Activated T-helper 2 cell treated with anti-CD3 and anti-CD28 coated beads, Interferon-gamma antibody, Interleukin-2, Interleukin-4, amounts not matched to agents 10 μg/mL and 5 μg/mL and 100 μg/mL, durations not matched to agents 14 hours and 24 hours and 36 hours (primary cell): Measurements from ENCODE around the gene MRPL45. TPM values are rescaled to one million over a fixed set of nuclear protein-coding genes. Genes with fewer than 3 reads are reported as not detected.

Experiments used
- DNase-seq: peaks from one replicate; pipeline ENCODE4 v3.0.0; 2021; ENCODE audit warnings: low spot score
- H3K27ac Mint-ChIP-seq: one replicate; pipeline ENCODE4 v1.8.0; 2021; ENCODE audit warnings: mixed read lengths
- H3K27me3 Mint-ChIP-seq: one replicate; pipeline ENCODE4 v1.8.0; 2021; ENCODE audit warnings: low read depth, mixed read lengths
- H3K36me3 Mint-ChIP-seq: one replicate; pipeline ENCODE4 v1.8.0; 2021; ENCODE audit warnings: low read depth, mixed read lengths
- H3K4me1 Mint-ChIP-seq: one replicate; pipeline ENCODE4 v1.8.0; 2021; ENCODE audit warnings: low read depth, mixed read lengths
- H3K4me3 Mint-ChIP-seq: one replicate; pipeline ENCODE4 v1.8.0; 2021; ENCODE audit warnings: low read depth, mild to moderate bottlenecking, moderate library complexity, mixed read lengths
- H3K9me3 Mint-ChIP-seq: one replicate; pipeline ENCODE4 v1.8.0; 2021; ENCODE audit warnings: mixed read lengths
- intact Hi-C: fragments of 100-400 bp; cut with micrococcal nuclease; formaldehyde crosslinking; loops from one replicate; pipeline ENCODE4 v1.15.1; 2023
- total RNA-seq: library from RNA; stranded (reverse); gene quantifications from 2 replicates; pipeline ENCODE4 v1.2.3, GENCODE V29; 2022

MRPL45 gene
- total RNA-seq, 1 donor from 2014 or later: 43.5 TPM

- H3K4me3 Mint-ChIP-seq: no peak overlapping the region
- H3K4me1 Mint-ChIP-seq: peaks cover 2% of the 10 kb centered on the region
- intact Hi-C loops: no loop called here
- H3K27ac Mint-ChIP-seq: no peak overlapping the region
- H3K27me3 Mint-ChIP-seq: peaks cover 2% of the 10 kb centered on the region
- H3K36me3 Mint-ChIP-seq: no peaks in the 10 kb centered on the region
- no peak for DNase-seq
- H3K9me3 Mint-ChIP-seq: no peaks in the 10 kb centered on the region
Observed at GRCh38 chr17:38329284-38329683, 32.3 kb downstream of the MRPL45 start.

DNA sequence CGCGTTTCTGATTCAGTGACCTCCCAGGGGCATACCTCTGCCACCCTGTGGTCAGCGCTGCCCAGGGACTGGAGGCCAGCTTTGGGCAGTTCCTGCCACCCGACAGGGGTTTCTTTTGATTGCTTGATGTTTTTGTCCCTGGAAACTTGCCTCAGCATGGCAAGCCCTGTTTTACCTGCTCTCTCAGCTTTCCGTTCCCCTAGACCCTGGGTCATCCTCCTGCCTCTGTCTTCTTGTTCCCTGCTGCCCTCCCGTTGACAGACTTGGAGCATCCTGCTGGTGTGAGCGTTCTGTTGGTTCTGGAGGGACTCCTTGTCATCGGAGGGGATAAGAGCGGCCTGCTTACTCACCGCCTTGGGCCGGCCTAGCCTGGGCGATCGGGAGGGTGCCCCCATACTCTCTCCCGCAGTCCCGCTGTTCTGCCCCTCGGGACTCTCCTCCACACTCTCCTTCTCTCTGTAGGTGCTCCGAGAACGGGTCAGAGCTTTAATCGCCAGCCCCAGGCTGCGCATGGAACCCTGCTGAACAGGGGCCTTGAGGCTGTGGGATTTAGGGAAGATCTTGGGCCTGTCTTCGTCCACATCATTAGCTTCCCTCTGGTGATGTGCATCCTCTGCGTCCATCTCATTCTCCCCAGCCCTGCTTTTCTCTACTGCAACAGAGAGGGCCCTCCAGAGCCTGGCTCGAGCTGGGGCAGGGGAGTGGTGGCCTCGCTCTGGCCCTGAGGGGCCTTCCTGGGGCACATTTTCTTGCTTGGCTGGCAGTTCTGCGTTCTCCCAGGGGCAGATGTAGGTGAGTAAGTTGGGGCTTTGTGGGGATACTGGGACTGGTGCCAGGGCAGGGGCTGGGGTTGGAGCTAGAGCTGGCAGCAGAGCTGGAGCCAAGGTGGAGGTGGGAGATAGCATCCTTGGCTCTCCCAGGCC lies 33.1 kb downstream of the MRPL45 start:
- Mint-ChIP-seq H3K36me3 (no peaks in the 10 kb centered on the region), H3K27me3 (peaks cover 2% of the 10 kb centered on the region), H3K4me3 (no peak overlapping the region), H3K9me3 (no peaks in the 10 kb centered on the region), H3K27ac (no peak overlapping the region), H3K4me1 (peaks cover 2% of the 10 kb centered on the region)
- intact Hi-C loops: no loop called here
- no peak for DNase-seq

DNA sequence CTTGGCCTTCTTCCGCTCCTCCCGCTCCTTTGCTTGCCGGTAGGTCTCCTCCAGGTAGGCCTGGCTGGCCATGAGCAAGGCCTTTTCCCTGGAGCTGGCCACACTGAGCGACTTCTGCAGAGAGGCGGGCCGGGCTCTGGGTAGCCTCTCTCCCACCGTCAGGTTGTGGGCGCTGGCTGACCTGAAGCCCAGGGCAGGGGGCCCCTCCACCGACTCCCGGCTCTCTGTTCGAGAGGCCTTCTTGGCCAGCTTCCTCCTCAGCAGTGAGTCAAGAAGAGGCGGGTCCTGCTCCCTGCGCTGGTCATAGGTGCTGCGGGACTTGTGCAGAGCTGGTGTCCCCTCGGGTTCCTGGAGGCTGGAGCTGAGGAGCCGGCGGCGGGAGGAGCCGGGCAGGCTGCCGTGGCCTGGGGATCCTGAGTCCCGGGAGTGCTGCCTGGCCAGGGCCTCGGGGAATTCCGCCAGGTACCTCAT lies 34.0 kb downstream of the MRPL45 start:
- no peaks in the 10 kb centered on the region for H3K36me3 Mint-ChIP-seq
- DNase-seq: no peak
- H3K4me1 Mint-ChIP-seq: peaks cover 2% of the 10 kb centered on the region
- H3K27ac Mint-ChIP-seq: no peak overlapping the region
- intact Hi-C loops: no loop called here
- peaks cover 2% of the 10 kb centered on the region for H3K27me3 Mint-ChIP-seq
- H3K9me3 Mint-ChIP-seq: no peaks in the 10 kb centered on the region
- no peak overlapping the region for H3K4me3 Mint-ChIP-seq

DNA sequence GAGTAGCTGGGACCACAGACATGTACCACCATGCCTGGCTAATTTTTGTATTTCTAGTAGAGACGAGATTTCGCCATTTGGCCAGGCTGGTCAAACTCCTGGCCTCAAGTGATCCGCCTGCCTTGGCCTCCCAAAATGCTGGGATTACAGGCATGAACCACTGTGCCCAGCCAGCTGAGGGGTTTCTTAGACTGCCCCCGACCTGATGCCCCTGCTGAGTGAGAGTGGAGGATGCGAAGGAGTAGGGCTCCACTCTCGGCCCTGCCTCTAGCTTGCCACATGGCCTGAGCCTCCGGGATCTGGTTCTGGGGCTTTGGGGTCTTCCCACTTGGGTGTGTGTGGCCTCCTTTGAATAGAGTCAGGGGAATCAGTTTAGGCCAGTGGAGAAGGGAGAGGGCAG lies 35.8 kb downstream of the MRPL45 start:
- Mint-ChIP-seq H3K27me3 (peaks cover 2% of the 10 kb centered on the region), H3K36me3 (no peaks in the 10 kb centered on the region), H3K4me1 (no peaks in the 10 kb centered on the region), H3K27ac (no peak overlapping the region), H3K9me3 (no peaks in the 10 kb centered on the region), H3K4me3 (no peak overlapping the region)
- no peak for DNase-seq
- intact Hi-C loops: no loop called here

- Mint-ChIP-seq H3K4me1 (no peaks in the 10 kb centered on the region), H3K9me3 (no peaks in the 10 kb centered on the region), H3K27me3 (peaks cover 2% of the 10 kb centered on the region), H3K4me3 (no peak overlapping the region), H3K36me3 (no peaks in the 10 kb centered on the region), H3K27ac (no peak overlapping the region)
- intact Hi-C loops: no loop called here
- peak; percentile 42 for DNase-seq
Observed at GRCh38 chr17:38333635-38334295, 36.8 kb downstream of the MRPL45 start.

GRCh38 chr17:38334480-38335364 lies 37.8 kb downstream of the MRPL45 start:
- no peak for DNase-seq
- H3K27ac Mint-ChIP-seq: no peak overlapping the region
- H3K36me3 Mint-ChIP-seq: no peaks in the 10 kb centered on the region
- peaks cover 4% of the 10 kb centered on the region for H3K27me3 Mint-ChIP-seq
- H3K4me1 Mint-ChIP-seq: no peaks in the 10 kb centered on the region
- no peaks in the 10 kb centered on the region for H3K9me3 Mint-ChIP-seq
- H3K4me3 Mint-ChIP-seq: no peak overlapping the region
- intact Hi-C loops: no loop called here

DNA sequence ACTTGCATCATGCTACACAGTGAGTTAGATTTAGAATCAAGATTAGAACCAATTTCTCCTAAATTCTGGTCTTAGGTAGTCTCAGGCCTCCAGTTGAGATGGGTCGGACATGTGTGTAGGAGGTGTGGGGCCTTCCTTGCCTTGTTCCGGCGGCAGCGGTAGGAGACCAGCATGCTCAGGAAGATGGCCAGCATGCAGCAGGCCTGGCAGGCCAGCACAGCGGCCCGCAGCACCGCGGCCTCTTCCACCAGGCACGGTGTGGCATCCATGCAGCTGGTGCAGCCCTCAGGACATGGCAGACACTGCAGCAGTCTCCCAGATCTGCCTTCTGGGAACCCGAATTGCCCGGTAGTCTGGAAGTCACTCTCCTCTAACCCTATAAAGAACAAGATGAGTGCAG lies 39.9 kb downstream of the MRPL45 start:
- no peak for DNase-seq
- Mint-ChIP-seq H3K27ac (no peak overlapping the region), H3K9me3 (no peaks in the 10 kb centered on the region), H3K4me1 (no peaks in the 10 kb centered on the region), H3K36me3 (no peaks in the 10 kb centered on the region), H3K27me3 (peaks cover 8% of the 10 kb centered on the region), H3K4me3 (no peak overlapping the region)
- intact Hi-C loops: no loop called here

DNA sequence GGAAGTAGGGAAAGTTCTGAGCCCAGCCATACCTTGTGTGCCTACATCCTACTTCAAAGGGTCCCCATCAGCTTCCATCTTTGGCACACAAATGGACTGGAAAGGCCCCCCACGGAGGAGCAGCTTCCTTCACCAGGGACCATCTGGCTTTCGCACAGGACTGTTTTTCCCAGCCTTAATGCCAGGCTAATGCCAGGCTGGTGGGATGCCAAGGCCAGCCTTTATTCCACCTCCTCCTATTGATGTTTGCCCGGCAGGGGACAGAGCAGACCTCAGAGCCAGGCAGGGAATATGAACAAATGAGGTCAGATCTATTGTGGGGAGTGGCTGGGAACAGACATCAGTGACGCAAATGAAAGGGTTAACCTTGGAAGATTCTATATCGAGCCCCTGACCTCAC lies 41.1 kb downstream of the MRPL45 start:
- Mint-ChIP-seq H3K27ac (no peak overlapping the region), H3K27me3 (peaks cover 11% of the 10 kb centered on the region), H3K4me1 (no peaks in the 10 kb centered on the region), H3K9me3 (no peaks in the 10 kb centered on the region), H3K4me3 (no peak overlapping the region), H3K36me3 (no peaks in the 10 kb centered on the region)
- intact Hi-C loops: no loop called here
- DNase-seq: no peak

- Mint-ChIP-seq H3K27ac (no peak overlapping the region), H3K4me1 (no peaks in the 10 kb centered on the region), H3K36me3 (no peaks in the 10 kb centered on the region), H3K9me3 (no peaks in the 10 kb centered on the region), H3K4me3 (no peak overlapping the region), H3K27me3 (peaks cover 10% of the 10 kb centered on the region)
- no peak for DNase-seq
- intact Hi-C loops: no loop called here
Observed at GRCh38 chr17:38338535-38338934, 41.6 kb downstream of the MRPL45 start.

DNA sequence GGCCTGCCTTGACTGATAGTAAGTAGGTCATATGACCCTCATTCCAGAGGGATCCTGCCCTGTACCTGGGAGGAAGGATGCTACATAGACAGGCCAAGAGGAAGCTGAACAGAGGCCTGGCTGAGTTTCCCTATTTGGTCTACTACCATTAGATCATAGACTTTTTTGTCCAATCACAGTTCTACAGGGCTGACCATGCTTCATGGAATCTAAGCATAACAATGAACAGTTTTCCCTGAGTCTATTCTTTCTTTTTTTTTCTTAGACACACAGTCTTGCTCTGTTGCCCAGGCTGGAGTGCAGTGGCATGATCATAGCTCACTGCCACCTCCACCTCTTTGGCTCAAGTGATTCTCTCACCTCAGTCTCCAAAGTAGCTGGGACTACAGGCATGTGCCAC lies 42.9 kb downstream of the MRPL45 start:
- Mint-ChIP-seq H3K27me3 (peaks cover 9% of the 10 kb centered on the region), H3K4me3 (no peak overlapping the region), H3K9me3 (no peaks in the 10 kb centered on the region), H3K4me1 (no peaks in the 10 kb centered on the region), H3K36me3 (no peaks in the 10 kb centered on the region), H3K27ac (no peak overlapping the region)
- intact Hi-C loops: loop anchor here (10.0 kb wide), 1 partner anchor 145 kb away; no protein-coding TSS in a partner anchor
- no peak for DNase-seq

DNA sequence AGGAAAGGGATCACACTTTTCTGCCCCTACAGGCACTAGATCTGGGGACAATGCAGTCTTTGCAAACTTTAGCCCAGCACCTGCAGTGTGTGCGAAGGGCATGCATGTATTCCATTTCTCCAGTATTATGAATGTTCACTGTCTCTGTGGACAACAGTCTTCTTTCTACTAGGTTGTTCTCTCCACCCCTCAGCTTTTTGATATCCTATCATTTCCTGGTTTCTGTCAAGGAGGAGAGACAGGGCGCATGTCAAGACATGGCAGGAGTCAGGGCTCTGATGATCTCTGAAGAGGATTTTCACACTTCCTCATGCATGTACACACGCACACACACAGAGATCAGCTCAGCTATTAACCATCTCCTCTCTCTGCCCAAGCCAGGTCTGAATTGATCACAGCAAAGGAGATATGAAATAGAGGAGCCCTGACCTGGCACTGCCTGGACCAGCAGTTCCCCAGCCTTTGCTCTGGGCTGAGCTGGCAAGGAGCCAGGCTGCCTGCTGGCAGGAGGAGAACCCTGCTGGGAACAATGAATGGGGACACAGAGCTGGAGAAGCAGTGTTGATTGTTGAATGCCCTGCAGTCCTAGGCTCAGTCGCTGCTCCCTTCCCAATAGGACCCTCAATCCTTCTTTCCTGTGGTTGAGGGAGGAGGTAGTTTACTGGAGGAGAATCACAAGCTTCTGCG lies 44.2 kb downstream of the MRPL45 start:
- Mint-ChIP-seq H3K36me3 (no peaks in the 10 kb centered on the region), H3K27ac (no peak overlapping the region), H3K27me3 (peaks cover 9% of the 10 kb centered on the region), H3K4me1 (no peaks in the 10 kb centered on the region), H3K9me3 (no peaks in the 10 kb centered on the region), H3K4me3 (no peak overlapping the region)
- intact Hi-C loops: loop anchor here (10.0 kb wide), 1 partner anchor 144 kb away; no protein-coding TSS in a partner anchor
- no peak for DNase-seq
